ENCODE data around the gene DENND4B.

DNA sequence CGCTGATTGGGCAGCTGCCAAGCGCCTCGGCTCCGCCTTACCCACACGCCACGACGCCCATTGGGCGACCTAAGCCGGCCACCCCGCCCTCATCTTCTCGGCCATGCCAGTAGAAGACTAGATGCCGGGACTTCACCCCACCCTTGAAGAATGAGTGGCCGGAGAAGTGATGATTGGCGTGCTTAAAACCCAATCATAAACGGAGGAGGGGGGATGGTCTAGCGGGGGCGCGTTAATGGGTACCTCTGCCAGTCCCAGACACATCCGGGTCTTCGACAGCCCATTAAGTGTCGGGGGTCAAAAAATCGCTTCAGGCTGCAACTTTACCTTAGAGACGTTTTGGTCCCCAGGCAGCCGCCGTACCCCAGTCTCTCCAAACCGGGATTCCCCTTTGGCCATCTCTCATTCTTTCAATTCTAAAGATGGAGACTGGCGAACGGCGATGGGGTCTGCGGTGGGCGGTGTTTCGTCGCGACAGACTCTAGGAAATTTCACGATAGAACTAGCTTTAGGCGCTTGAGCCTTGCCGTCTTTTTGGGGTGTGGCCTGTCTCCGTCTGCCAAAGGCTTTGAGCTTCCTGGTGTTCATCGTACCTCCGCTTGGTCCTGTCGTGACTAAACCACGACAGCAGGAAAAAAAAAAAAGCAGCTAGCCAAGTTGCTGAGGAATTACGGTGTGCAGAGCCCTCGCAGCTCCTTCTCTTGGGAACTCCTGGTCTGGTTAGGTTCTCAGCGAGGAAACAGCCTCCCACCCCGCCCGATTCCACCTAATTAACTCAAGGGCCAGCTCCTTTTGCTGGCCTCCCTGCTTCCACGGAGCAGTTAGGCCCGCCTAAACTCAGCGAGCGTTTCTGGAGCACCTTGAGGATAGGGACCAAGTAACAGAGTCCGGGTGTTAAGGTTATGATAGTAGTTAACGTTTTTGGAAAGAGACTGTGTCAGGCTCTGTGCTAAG, 23.3 kb downstream of the DENND4B start, which contains the start of gene GATAD2B:
- TF ChIP-seq POLR2A (IDR thresholded peaks at IDR 0.05; ENCODE audit: low read depth, low read length) (peak; percentile 53), RFX5 (IDR thresholded peaks at IDR 0.05; ENCODE audit: low read depth, low read length) (no peak; the same call in 1 of the 2 replicates), MAFK (IDR thresholded peaks at IDR 0.05; ENCODE audit: low read depth, low read length) (no peak), CEBPB (IDR thresholded peaks at IDR 0.05; ENCODE audit: low read depth, low read length) (no peak)
- TF ChIP-seq, protein P1, sequence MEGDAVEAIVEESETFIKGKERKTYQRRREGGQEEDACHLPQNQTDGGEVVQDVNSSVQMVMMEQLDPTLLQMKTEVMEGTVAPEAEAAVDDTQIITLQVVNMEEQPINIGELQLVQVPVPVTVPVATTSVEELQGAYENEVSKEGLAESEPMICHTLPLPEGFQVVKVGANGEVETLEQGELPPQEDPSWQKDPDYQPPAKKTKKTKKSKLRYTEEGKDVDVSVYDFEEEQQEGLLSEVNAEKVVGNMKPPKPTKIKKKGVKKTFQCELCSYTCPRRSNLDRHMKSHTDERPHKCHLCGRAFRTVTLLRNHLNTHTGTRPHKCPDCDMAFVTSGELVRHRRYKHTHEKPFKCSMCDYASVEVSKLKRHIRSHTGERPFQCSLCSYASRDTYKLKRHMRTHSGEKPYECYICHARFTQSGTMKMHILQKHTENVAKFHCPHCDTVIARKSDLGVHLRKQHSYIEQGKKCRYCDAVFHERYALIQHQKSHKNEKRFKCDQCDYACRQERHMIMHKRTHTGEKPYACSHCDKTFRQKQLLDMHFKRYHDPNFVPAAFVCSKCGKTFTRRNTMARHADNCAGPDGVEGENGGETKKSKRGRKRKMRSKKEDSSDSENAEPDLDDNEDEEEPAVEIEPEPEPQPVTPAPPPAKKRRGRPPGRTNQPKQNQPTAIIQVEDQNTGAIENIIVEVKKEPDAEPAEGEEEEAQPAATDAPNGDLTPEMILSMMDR (conservative IDR thresholded peaks at IDR 0.05; ENCODE audit: low read depth, low read length), result no peak
